HG03135 (cell line): Measurements from ENCODE around the gene PHLPP2.
"Not testable (repeated sequence)": the region's sequence is repeated elsewhere in the genome, so short reads cannot be mapped to it uniquely, and the experiment has no call there.

ENCODE experiments used
- ATAC-seq: cut with Tn5 transposase; IDR thresholded peaks from one replicate; pipeline ENCODE4 v1.9.1; 2021; ENCODE audit warnings: mild to moderate bottlenecking, moderate library complexity; ENCODE audit not compliant: unreplicated experiment

Gene PHLPP2

GRCh38 chr16:71625113-71625850 lies 99.2 kb downstream of the PHLPP2 start:
- ATAC-seq: no peak

GRCh38 chr16:71623597-71623996 lies 100.9 kb downstream of the PHLPP2 start:
- ATAC-seq: no peak

GRCh38 chr16:71622088-71622487 lies 102.4 kb downstream of the PHLPP2 start:
- ATAC-seq: no peak

GRCh38 chr16:71618429-71618828 lies 106.1 kb downstream of the PHLPP2 start:
- ATAC-seq: no peak

GRCh38 chr16:71614956-71615355 lies 109.5 kb downstream of the PHLPP2 start:
- not testable (repeated sequence) for ATAC-seq

- no peak for ATAC-seq
Measured at GRCh38 chr16:71610936-71611871, 113.3 kb downstream of the PHLPP2 start.

- ATAC-seq: no peak
Measured at GRCh38 chr16:71610447-71610846, 114.1 kb downstream of the PHLPP2 start.

GRCh38 chr16:71609066-71609465 lies 115.4 kb downstream of the PHLPP2 start:
- ATAC-seq: no peak

GRCh38 chr16:71600822-71601221 lies 123.7 kb downstream of the PHLPP2 start:
- ATAC-seq: no peak

GRCh38 chr16:71598426-71598825 lies 126.1 kb downstream of the PHLPP2 start:
- ATAC-seq: not testable (repeated sequence)

- ATAC-seq: not testable (repeated sequence)
Measured at GRCh38 chr16:71595340-71595826, 129.1 kb downstream of the PHLPP2 start.
